ENCODE measurements around the gene MTA2. TPM values are rescaled to one million over a fixed set of nuclear protein-coding genes. Genes with fewer than 3 reads are reported as not detected.

MTA2 gene
- total RNA-seq, 1 donor from 2014 or later, result 172 TPM

DNA sequence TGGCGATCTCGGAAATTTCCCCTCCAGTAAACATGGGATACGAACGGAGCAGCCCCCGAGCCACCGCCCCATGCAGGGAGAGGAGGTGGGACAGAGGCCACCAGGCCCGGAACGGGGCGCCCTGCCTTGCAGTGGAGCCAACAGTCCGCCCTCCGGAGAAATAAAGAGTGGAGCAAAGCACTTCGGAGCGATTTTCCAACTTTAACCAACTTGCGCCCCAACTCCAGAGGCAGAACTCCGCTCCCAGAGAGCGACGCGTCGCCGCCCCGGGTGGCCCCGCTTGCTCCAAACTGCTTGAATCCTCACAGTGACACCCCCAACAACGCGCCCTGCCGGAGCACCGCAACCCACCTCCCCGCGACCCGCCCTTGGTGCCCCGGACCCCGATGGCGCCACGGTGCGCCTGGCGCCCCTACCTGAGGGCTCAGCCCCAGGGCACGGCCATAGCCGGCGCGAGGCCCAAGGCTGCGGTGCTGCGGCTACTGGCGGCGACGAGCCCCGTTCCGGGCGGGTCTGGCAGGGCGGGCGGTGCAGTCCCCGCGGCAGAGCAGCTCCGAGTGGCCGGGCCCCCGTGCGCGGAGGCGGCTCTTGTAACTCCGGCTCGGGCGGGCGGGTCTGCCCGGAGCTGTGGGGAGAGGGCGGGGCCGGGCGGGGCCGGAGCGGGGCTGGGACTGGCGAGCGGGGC is 55.3 kb downstream of the MTA2 start, which contains the start of gene AHNAK:
TSS of gene AHNAK (minus strand) at position 563 of the 685 bp plus-strand sequence. CDS start 10,708 bp downstream, outside the sequence.
- Mint-ChIP-seq H3K36me3 (ENCODE audit: unreplicated experiment) (no peaks in the 10 kb centered on the region), H3K4me3 (ENCODE audit: unreplicated experiment) (peak within 1 kb of the TSS; percentile 78), H3K4me1 (ENCODE audit: low read depth, unreplicated experiment) (peaks cover 3% of the 10 kb centered on the region), H3K27ac (ENCODE audit: unreplicated experiment) (no peak within 1 kb of the TSS), H3K27me3 (ENCODE audit: unreplicated experiment) (peaks cover 28% of the 10 kb centered on the region), H3K9me3 (ENCODE audit: unreplicated experiment) (no peaks in the 10 kb centered on the region)
- TF ChIP-seq CTCF (IDR thresholded peaks at IDR 0.05; ENCODE audit: partially characterized antibody, unreplicated experiment), result no peak
- peak; percentile 60 for DNase-seq

GRCh38 chr11:62545437-62546243 is 56.0 kb downstream of the MTA2 start:
- Mint-ChIP-seq H3K4me3 (ENCODE audit: unreplicated experiment) (peak overlapping the region; percentile 78), H3K27ac (ENCODE audit: unreplicated experiment) (no peak overlapping the region), H3K27me3 (ENCODE audit: unreplicated experiment) (peaks cover 28% of the 10 kb centered on the region), H3K36me3 (ENCODE audit: unreplicated experiment) (no peaks in the 10 kb centered on the region), H3K4me1 (ENCODE audit: low read depth, unreplicated experiment) (peaks cover 10% of the 10 kb centered on the region), H3K9me3 (ENCODE audit: unreplicated experiment) (no peaks in the 10 kb centered on the region)
- no peak for DNase-seq
- TF ChIP-seq CTCF (IDR thresholded peaks at IDR 0.05; ENCODE audit: partially characterized antibody, unreplicated experiment), result no peak

GRCh38 chr11:62544581-62545436 is 56.9 kb downstream of the MTA2 start:
- Mint-ChIP-seq H3K27ac (ENCODE audit: unreplicated experiment) (no peak overlapping the region), H3K4me1 (ENCODE audit: low read depth, unreplicated experiment) (peaks cover 10% of the 10 kb centered on the region), H3K4me3 (ENCODE audit: unreplicated experiment) (peak overlapping the region; percentile 78), H3K9me3 (ENCODE audit: unreplicated experiment) (no peaks in the 10 kb centered on the region), H3K36me3 (ENCODE audit: unreplicated experiment) (no peaks in the 10 kb centered on the region), H3K27me3 (ENCODE audit: unreplicated experiment) (peaks cover 27% of the 10 kb centered on the region)
- no peak for TF ChIP-seq CTCF (IDR thresholded peaks at IDR 0.05; ENCODE audit: partially characterized antibody, unreplicated experiment)
- DNase-seq, result no peak

DNA sequence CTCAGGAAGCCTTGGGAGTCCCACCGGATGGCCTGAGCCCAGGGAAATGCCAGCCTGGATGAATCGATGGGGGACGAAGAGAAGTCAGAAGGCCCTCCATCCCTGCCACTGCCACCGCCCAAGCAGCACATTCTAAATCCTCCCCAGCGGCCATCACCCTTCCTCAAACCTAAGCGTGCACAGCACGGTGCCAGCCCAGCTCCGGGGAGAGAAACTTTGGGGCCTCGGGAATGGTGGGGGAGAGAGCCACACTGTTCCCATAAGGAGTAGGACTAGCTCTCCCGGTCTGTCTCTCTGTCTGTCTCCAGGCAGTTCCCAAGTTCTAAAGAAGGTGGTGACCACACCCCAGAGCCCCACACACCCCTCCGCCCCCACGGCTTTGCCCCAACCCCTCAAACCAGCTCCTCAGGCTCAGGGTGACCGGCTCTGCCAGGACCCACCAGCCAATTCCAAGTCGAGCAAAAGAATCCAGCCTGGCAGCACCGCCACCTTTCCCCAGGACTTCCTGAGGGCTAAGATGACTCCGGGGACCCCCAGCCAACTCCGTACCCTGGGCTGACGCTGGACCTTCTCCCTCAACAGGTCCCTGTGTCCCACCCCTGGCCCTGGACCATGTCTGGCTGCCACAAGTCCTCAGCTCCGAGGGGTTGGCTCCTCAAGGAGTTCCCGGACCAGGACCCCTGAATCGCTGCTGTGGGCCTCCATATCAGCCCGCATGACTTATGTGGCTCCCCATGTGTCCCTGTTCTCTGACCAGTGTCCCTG is 57.8 kb downstream of the MTA2 start:
- Mint-ChIP-seq H3K4me1 (ENCODE audit: low read depth, unreplicated experiment) (peaks cover 12% of the 10 kb centered on the region), H3K36me3 (ENCODE audit: unreplicated experiment) (no peaks in the 10 kb centered on the region), H3K4me3 (ENCODE audit: unreplicated experiment) (no peak overlapping the region), H3K27me3 (ENCODE audit: unreplicated experiment) (peaks cover 26% of the 10 kb centered on the region), H3K27ac (ENCODE audit: unreplicated experiment) (no peak overlapping the region), H3K9me3 (ENCODE audit: unreplicated experiment) (no peaks in the 10 kb centered on the region)
- DNase-seq, result no peak
- TF ChIP-seq CTCF (IDR thresholded peaks at IDR 0.05; ENCODE audit: partially characterized antibody, unreplicated experiment), result no peak

Small RNA genes within 50 kb of the gene (microRNA-seq; reads per million reads assigned to microRNA genes)
- gene MIR6747 (ENCODE audit: unreplicated experiment), result 4.3 reads per million, percentile 29 among the genes with 10 or more reads in this experiment

Other genes starting within 250 kb of the MTA2 start
- gene SCGB1A1, start 182.8 kb downstream of the MTA2 start, total RNA-seq (ENCODE audit: unreplicated experiment), result not detected
- 4.5 TPM for gene AHNAK, start 55.1 kb downstream of the MTA2 start, total RNA-seq (ENCODE audit: unreplicated experiment)
- gene EEF1G, start 28.0 kb downstream of the MTA2 start, total RNA-seq (ENCODE audit: unreplicated experiment), result 928 TPM
- gene TUT1, start 10.3 kb downstream of the MTA2 start, total RNA-seq (ENCODE audit: unreplicated experiment), result 29.7 TPM
- 26.7 TPM for gene EML3, start 10.9 kb upstream of the MTA2 start, total RNA-seq (ENCODE audit: unreplicated experiment)
- 1.3 TPM for gene ROM1, start 11.4 kb upstream of the MTA2 start, total RNA-seq (ENCODE audit: unreplicated experiment)
- 71.6 TPM for gene B3GAT3, start 20.1 kb upstream of the MTA2 start, total RNA-seq (ENCODE audit: unreplicated experiment)
- gene GANAB, start 44.7 kb upstream of the MTA2 start, total RNA-seq (ENCODE audit: unreplicated experiment), result 213 TPM
- 20.9 TPM for gene INTS5, start 51.4 kb upstream of the MTA2 start, total RNA-seq (ENCODE audit: unreplicated experiment)
- gene C11orf98, start 63.3 kb upstream of the MTA2 start, total RNA-seq (ENCODE audit: unreplicated experiment), result 73.6 TPM
- 15.7 TPM for gene CSKMT, start 63.4 kb upstream of the MTA2 start, total RNA-seq (ENCODE audit: unreplicated experiment)
- 5.7 TPM for gene UQCC3, start 69.8 kb upstream of the MTA2 start, total RNA-seq (ENCODE audit: unreplicated experiment)
- gene LBHD1, start 70.4 kb upstream of the MTA2 start, total RNA-seq (ENCODE audit: unreplicated experiment), result 4.6 TPM
- gene UBXN1, start 77.2 kb upstream of the MTA2 start, total RNA-seq (ENCODE audit: unreplicated experiment), result 146 TPM
- gene LRRN4CL, start 87.7 kb upstream of the MTA2 start, total RNA-seq (ENCODE audit: unreplicated experiment), result 1.8 TPM
- 550 TPM for gene BSCL2, start 105.6 kb upstream of the MTA2 start, total RNA-seq (ENCODE audit: unreplicated experiment)
- 266 TPM for gene GNG3, start 105.8 kb upstream of the MTA2 start, total RNA-seq (ENCODE audit: unreplicated experiment)
- 58.6 TPM for gene HNRNPUL2, start 125.6 kb upstream of the MTA2 start, total RNA-seq (ENCODE audit: unreplicated experiment)
- 34.1 TPM for gene TTC9C, start 126.6 kb upstream of the MTA2 start, total RNA-seq (ENCODE audit: unreplicated experiment)
- 14.6 TPM for gene ZBTB3, start 152.3 kb upstream of the MTA2 start, total RNA-seq (ENCODE audit: unreplicated experiment)
- gene POLR2G, start 159.7 kb upstream of the MTA2 start, total RNA-seq (ENCODE audit: unreplicated experiment), result 92.5 TPM
- 39.4 TPM for gene TAF6L, start 169.5 kb upstream of the MTA2 start, total RNA-seq (ENCODE audit: unreplicated experiment)
- gene TMEM179B, start 185.5 kb upstream of the MTA2 start, total RNA-seq (ENCODE audit: unreplicated experiment), result 28.2 TPM
- gene TMEM223, start 190.1 kb upstream of the MTA2 start, total RNA-seq (ENCODE audit: unreplicated experiment), result 17.4 TPM
- gene NXF1, start 203.6 kb upstream of the MTA2 start, total RNA-seq (ENCODE audit: unreplicated experiment), result 104 TPM
- 40.7 TPM for gene STX5, start 230.2 kb upstream of the MTA2 start, total RNA-seq (ENCODE audit: unreplicated experiment)
- gene TEX54, start 231.0 kb upstream of the MTA2 start, total RNA-seq (ENCODE audit: unreplicated experiment), result 1.0 TPM
- 69.0 TPM for gene WDR74, start 237.7 kb upstream of the MTA2 start, total RNA-seq (ENCODE audit: unreplicated experiment)

Data from glutamatergic neuron (in vitro differentiated cells).